GM12874 (cell line): ENCODE measurements around the gene NCAM2.

ENCODE experiments used
- CTCF ChIP-seq: IDR thresholded peaks from 2 replicates; pipeline ENCODE4 v1.5.1; 2011; ENCODE audit warnings: low read depth, mild to moderate bottlenecking, control low read depth, low read length, moderate library complexity; ENCODE audit not compliant: insufficient read depth

NCAM2 gene

GRCh38 chr21:21373969-21374368 lies 375.8 kb downstream of the NCAM2 start:
- no peak for TF ChIP-seq CTCF

GRCh38 chr21:21383126-21383525 lies 384.9 kb downstream of the NCAM2 start:
- TF ChIP-seq CTCF, result no peak

- no peak for TF ChIP-seq CTCF
These were observed 386.8 kb downstream of the NCAM2 start for GRCh38 chr21:21384977-21385376.

- no peak for TF ChIP-seq CTCF
These were observed 387.2 kb downstream of the NCAM2 start for GRCh38 chr21:21385404-21385803.

- TF ChIP-seq CTCF, result no peak
These were observed 389.7 kb downstream of the NCAM2 start for GRCh38 chr21:21387916-21388315.

- no peak for TF ChIP-seq CTCF
These were observed 395.9 kb downstream of the NCAM2 start for GRCh38 chr21:21394064-21394463.

GRCh38 chr21:21396424-21396823 lies 398.2 kb downstream of the NCAM2 start:
- no peak for TF ChIP-seq CTCF

- no peak for TF ChIP-seq CTCF
These were observed 399.3 kb downstream of the NCAM2 start for GRCh38 chr21:21397464-21397863.
